Neural cell (in vitro differentiated cells): ENCODE data around the gene CFHR4. TPM values are rescaled to one million over a fixed set of nuclear protein-coding genes. Genes with fewer than 3 reads are reported as not detected.
"Not testable (repeated sequence)": the region's sequence is repeated elsewhere in the genome, so short reads cannot be mapped to it uniquely, and the experiment has no call there.

Experiments
- H2AFZ ChIP-seq: fragments of 200-600, 300-800 bp; sonication (generic), shearing (Covaris generic); 2 replicates; pipeline ENCODE4 v1.6.0; 2014; ENCODE audit warnings: low read depth, mild to moderate bottlenecking, antibody characterized with exemption, low read length, moderate library complexity
- H3F3A ChIP-seq: fragments of 200-600 bp; shearing (Covaris generic); 2 replicates; pipeline ENCODE4 v1.6.1; 2016; ENCODE audit warnings: mild to moderate bottlenecking, moderate library complexity, mixed read lengths, antibody characterized with exemption, low read length; ENCODE audit not compliant: insufficient read depth, poor library complexity, severe bottlenecking
- H3K27ac ChIP-seq: fragments of 200-600, 300-800 bp; sonication (generic), shearing (Covaris generic); 2 replicates; pipeline ENCODE4 v1.5.1; 2014; ENCODE audit warnings: mild to moderate bottlenecking, low read length, moderate library complexity
- H3K27me3 ChIP-seq: fragments of 300-800, 200-600 bp; sonication (generic), shearing (Covaris generic); 2 replicates; pipeline ENCODE4 v1.6.0; 2014; ENCODE audit warnings: mild to moderate bottlenecking, low read depth, low read length, moderate library complexity; ENCODE audit not compliant: insufficient read depth
- H3K36me3 ChIP-seq: fragments of 300-800, 200-600 bp; sonication (generic), shearing (Covaris generic); 2 replicates; pipeline ENCODE4 v1.5.1; 2014; ENCODE audit warnings: mild to moderate bottlenecking, antibody characterized with exemption, low read length, moderate library complexity; ENCODE audit not compliant: insufficient read depth
- H3K4me2 ChIP-seq: fragments of 300-800, 200-600 bp; sonication (generic), shearing (Covaris generic); 2 replicates; pipeline ENCODE4 v1.6.0; 2014; ENCODE audit warnings: mild to moderate bottlenecking, low read length
- H3K4me3 ChIP-seq: fragments of 300-800, 200-600 bp; sonication (generic), shearing (Covaris generic); 2 replicates; pipeline ENCODE4 v1.5.1; 2014; ENCODE audit warnings: mild to moderate bottlenecking, low read length, moderate library complexity
- H3K79me2 ChIP-seq: fragments of 200-600 bp; shearing (Covaris generic); replicated peaks from 2 replicates; pipeline ENCODE4 v1.6.0; 2014; ENCODE audit warnings: mild to moderate bottlenecking, low read length, moderate library complexity; ENCODE audit not compliant: insufficient read depth
- H3K9ac ChIP-seq: fragments of 300-800, 200-600 bp; sonication (generic), shearing (Covaris generic); 2 replicates; pipeline ENCODE4 v1.6.1; 2016; ENCODE audit warnings: mild to moderate bottlenecking, low read length, mixed read lengths
- H3K9me2 ChIP-seq: fragments of 200-600 bp; shearing (Covaris generic); 2 replicates; pipeline ENCODE4 v1.6.1; 2016; ENCODE audit warnings: mild to moderate bottlenecking, low read length, mixed read lengths; ENCODE audit not compliant: insufficient read depth
- H3K9me3 ChIP-seq: fragments of 200-600, 300-800 bp; sonication (generic), shearing (Covaris generic); 2 replicates; pipeline ENCODE4 v1.6.1; 2016; ENCODE audit warnings: mild to moderate bottlenecking, mixed run types, low read length, moderate library complexity, mixed read lengths
- H4K20me1 ChIP-seq: fragments of 200-600 bp; shearing (Covaris generic); 2 replicates; pipeline ENCODE4 v1.6.1; 2016; ENCODE audit warnings: mild to moderate bottlenecking, mixed run types; ENCODE audit not compliant: insufficient read depth
- CTCF ChIP-seq: fragments of 450-650 bp; IDR thresholded peaks from 2 replicates; pipeline ENCODE4 v1.5.1; 2014; ENCODE audit warnings: antibody characterized with exemption, mild to moderate bottlenecking, moderate library complexity; ENCODE audit not compliant: poor library complexity, severe bottlenecking
- EP300 ChIP-seq: fragments of 450-650 bp; conservative IDR thresholded peaks from 2 replicates; pipeline ENCODE4 v1.6.1; 2014; ENCODE audit warnings: antibody characterized with exemption, mild to moderate bottlenecking, moderate library complexity; ENCODE audit not compliant: poor library complexity, severe bottlenecking
- EZH2 ChIP-seq: fragments of 200-600, 300-800 bp; shearing (Covaris generic), sonication (generic); IDR thresholded peaks from 2 replicates; pipeline ENCODE4 v1.6.1; 2014; ENCODE audit warnings: antibody characterized with exemption, low read length, borderline replicate concordance, mild to moderate bottlenecking; ENCODE audit not compliant: insufficient read depth, poor library complexity, severe bottlenecking
- MXI1 ChIP-seq: fragments of 450-650 bp; conservative IDR thresholded peaks from 2 replicates; pipeline ENCODE4 v1.6.1; 2014; ENCODE audit warnings: antibody characterized with exemption, mild to moderate bottlenecking; ENCODE audit not compliant: poor library complexity, severe bottlenecking
- POLR2AphosphoS5 ChIP-seq: IDR thresholded peaks from 2 replicates; pipeline ENCODE4 v1.6.1; 2012
- RAD21 ChIP-seq: fragments of 450-650 bp; conservative IDR thresholded peaks from 2 replicates; pipeline ENCODE4 v1.6.1; 2014; ENCODE audit warnings: antibody characterized with exemption, mild to moderate bottlenecking, moderate library complexity
- REST ChIP-seq: IDR thresholded peaks from 2 replicates; pipeline ENCODE4 v1.6.1; 2012; ENCODE audit warnings: borderline replicate concordance
- SMC3 ChIP-seq: fragments of 450-650 bp; conservative IDR thresholded peaks from 2 replicates; pipeline ENCODE4 v1.6.1; 2014; ENCODE audit warnings: antibody characterized with exemption, mild to moderate bottlenecking, moderate library complexity; ENCODE audit not compliant: poor library complexity
- TAF1 ChIP-seq: IDR thresholded peaks from 2 replicates; pipeline ENCODE4 v1.6.1; 2012; ENCODE audit warnings: low read depth
- polyA plus RNA-seq: library from polyadenylated mRNA; depleted of rRNA; stranded (reverse); fragments of >200 nt; gene quantifications from 2 replicates; pipeline ENCODE4 v1.2.3, GENCODE V29; 2014

CFHR4 gene
- polyA plus RNA-seq, 1 donor from 2014 or later: not detected

GRCh38 chr1:196902344-196902743, 14.5 kb downstream of the CFHR4 start:
- H3K9me3 ChIP-seq: no peaks in the 10 kb centered on the region
- no peaks in the 10 kb centered on the region for H3K9me2 ChIP-seq
- H3K79me2 ChIP-seq: no peaks in the 10 kb centered on the region
- H3K4me3 ChIP-seq: no peak overlapping the region
- H4K20me1 ChIP-seq: no peaks in the 10 kb centered on the region
- H2AFZ ChIP-seq: no peak overlapping the region
- no peak overlapping the region for H3K27ac ChIP-seq
- no peaks in the 10 kb centered on the region for H3F3A ChIP-seq
- no peak overlapping the region for H3K4me2 ChIP-seq
- no peaks in the 10 kb centered on the region for H3K36me3 ChIP-seq
- no peaks in the 10 kb centered on the region for H3K27me3 ChIP-seq
- H3K9ac ChIP-seq: no peak overlapping the region
- no peak for TF ChIP-seq TAF1
- TF ChIP-seq EZH2: no peak
- no peak for TF ChIP-seq RAD21
- no peak for TF ChIP-seq CTCF

GRCh38 chr1:196910215-196910614, 22.4 kb downstream of the CFHR4 start:
- H3K9me3 ChIP-seq: no peaks in the 10 kb centered on the region
- H3K9me2 ChIP-seq: no peaks in the 10 kb centered on the region
- no peak overlapping the region for H3K4me2 ChIP-seq
- TF ChIP-seq EZH2 (no peak), REST (no peak), POLR2AphosphoS5 (no peak), RAD21 (no peak), CTCF (no peak), MXI1 (no peak), SMC3 (no peak), TAF1 (no peak), EP300 (no peak)
- H3K36me3 ChIP-seq: no peaks in the 10 kb centered on the region
- H3K27me3 ChIP-seq: no peaks in the 10 kb centered on the region
- no peak overlapping the region for H3K4me3 ChIP-seq
- H2AFZ ChIP-seq: no peak overlapping the region
- H3K9ac ChIP-seq: no peak overlapping the region
- H3F3A ChIP-seq: no peaks in the 10 kb centered on the region
- H3K27ac ChIP-seq: no peak overlapping the region
- no peaks in the 10 kb centered on the region for H3K79me2 ChIP-seq
- H4K20me1 ChIP-seq: no peaks in the 10 kb centered on the region

GRCh38 chr1:196912283-196912682, 24.4 kb downstream of the CFHR4 start:
- H4K20me1 ChIP-seq, H3K36me3 ChIP-seq, H3K27ac ChIP-seq, H3K27me3 ChIP-seq, H3K4me2 ChIP-seq, H3K9ac ChIP-seq, H2AFZ ChIP-seq, H3K9me2 ChIP-seq, H3F3A ChIP-seq, H3K79me2 ChIP-seq, H3K9me3 ChIP-seq, H3K4me3 ChIP-seq: not testable (repeated sequence)

GRCh38 chr1:196926839-196927238, 39.0 kb downstream of the CFHR4 start:
- H3K27ac ChIP-seq, H3K27me3 ChIP-seq, H3K9me3 ChIP-seq, H3K36me3 ChIP-seq, H3K4me3 ChIP-seq, H2AFZ ChIP-seq, H3K79me2 ChIP-seq, H3F3A ChIP-seq, H3K9me2 ChIP-seq, H3K4me2 ChIP-seq, H4K20me1 ChIP-seq, H3K9ac ChIP-seq: not testable (repeated sequence)
